ENCODE measurements around the gene ASXL1. TPM values are rescaled to one million over a fixed set of nuclear protein-coding genes. Genes with fewer than 3 reads are reported as not detected.

ASXL1 gene
- polyA plus RNA-seq, 2 of the 4 experiments (the other 2 are of a cell fraction) = 35.7 to 36.0 TPM

GRCh38 chr20:32488066-32488838, 130.1 kb downstream of the ASXL1 start:
- POLR2A ChIA-PET = no interaction called here
- FAIRE-seq (no peak), DNase-seq (ENCODE audit: low read depth in 1 of 2, low spot score in 1 of 2) (no peak), ATAC-seq (no peak)
- Histone ChIP-seq H3K4me3 (no peak overlapping the region), H3K4me2 (no peak overlapping the region), H3K9me3 (peaks cover 9% of the 10 kb centered on the region; the same call in 2 of the 3 replicates), H3K4me1 (peaks cover 10% of the 10 kb centered on the region), H3K27ac (no peak overlapping the region)
- no peak for TF ChIP-seq RFX5 (IDR thresholded peaks at IDR 0.05)
- no peak for TF ChIP-seq NFE2L2 (conservative IDR thresholded peaks at IDR 0.05; ENCODE audit: low read length)
- no peak for TF ChIP-seq MAZ (IDR thresholded peaks at IDR 0.05; ENCODE audit: borderline replicate concordance, low read depth, low read length)
- no peak for TF ChIP-seq POLR2AphosphoS2 (conservative IDR thresholded peaks at IDR 0.05; ENCODE audit: low read length)
- TF ChIP-seq CHD2 (IDR thresholded peaks at IDR 0.05; ENCODE audit: low read length, partially characterized antibody) = no peak
- TF ChIP-seq CBX2 (IDR thresholded peaks at IDR 0.05; ENCODE audit: borderline replicate concordance, low read depth) = no peak
- TF ChIP-seq ATOH8 (CRISPR knock-in tag; IDR thresholded peaks at IDR 0.05; ENCODE audit: low read depth) = no peak
- no peak for TF ChIP-seq HOXB13 (CRISPR knock-in tag; IDR thresholded peaks at IDR 0.05; ENCODE audit: low read depth)
- no peak for TF ChIP-seq HDAC2 (IDR thresholded peaks at IDR 0.05)
- no peak for TF ChIP-seq RCOR1 (IDR thresholded peaks at IDR 0.05; ENCODE audit: low read depth, low read length)
- TF ChIP-seq RARB (CRISPR knock-in tag; IDR thresholded peaks at IDR 0.05) = no peak
- no peak for TF ChIP-seq ZFP36 (IDR thresholded peaks at IDR 0.05; ENCODE audit: borderline replicate concordance, partially characterized antibody)
- no peak for TF ChIP-seq JUN (IDR thresholded peaks at IDR 0.05)
- no peak for TF ChIP-seq PHF8 (IDR thresholded peaks at IDR 0.05; ENCODE audit: borderline replicate concordance, low read depth)
- TF ChIP-seq BHLHE40 (IDR thresholded peaks at IDR 0.05; ENCODE audit: low read depth, low read length) = no peak
- TF ChIP-seq ZSCAN20 (CRISPR knock-in tag; IDR thresholded peaks at IDR 0.05) = no peak
- no peak for TF ChIP-seq POLR2A (IDR thresholded peaks at IDR 0.05; ENCODE audit: low read length)
- no peak for TF ChIP-seq BCL3 (IDR thresholded peaks at IDR 0.05)
- no peak for TF ChIP-seq MYC (IDR thresholded peaks at IDR 0.05; ENCODE audit: borderline replicate concordance, low read length)
- no peak for TF ChIP-seq NR3C1 (IDR thresholded peaks at IDR 0.05)
- WGBS (ENCODE audit: missing lambda C conversion rate) = 77% methylated on average over 7 of the region's 7 CpGs
- CTCF ChIA-PET = no interaction called here

Other genes starting within 250 kb of the ASXL1 start
- gene TM9SF4, start 248.6 kb upstream of the ASXL1 start, polyA plus RNA-seq (2011; rRNA removed) = 60.0 and 72.8 TPM in 2 replicates
- 40.3 to 52.3 TPM (median 51.4 TPM) in 3 replicates for gene TM9SF4, start 248.6 kb upstream of the ASXL1 start, polyA plus RNA-seq (2017; fragmentation: RNase III; extraction: RNeasy Plus Mini Kit Qiagen cat#74134 plus additional on column Dnase treatment)
- 6.1 and 12.0 TPM in 2 replicates for gene PLAGL2, start 150.6 kb upstream of the ASXL1 start, polyA plus RNA-seq (2011; rRNA removed)
- gene PLAGL2, start 150.6 kb upstream of the ASXL1 start, polyA plus RNA-seq (2017; fragmentation: RNase III; extraction: RNeasy Plus Mini Kit Qiagen cat#74134 plus additional on column Dnase treatment) = 9.0 to 9.3 TPM (median 9.1 TPM) in 3 replicates
- gene POFUT1, start 150.5 kb upstream of the ASXL1 start, polyA plus RNA-seq (2011; rRNA removed) = 43.9 and 49.4 TPM in 2 replicates
- gene POFUT1, start 150.5 kb upstream of the ASXL1 start, polyA plus RNA-seq (2017; fragmentation: RNase III; extraction: RNeasy Plus Mini Kit Qiagen cat#74134 plus additional on column Dnase treatment) = 29.2 to 30.3 TPM (median 29.6 TPM) in 3 replicates
- 33.7 and 37.6 TPM in 2 replicates for gene KIF3B, start 80.7 kb upstream of the ASXL1 start, polyA plus RNA-seq (2011; rRNA removed)
- gene KIF3B, start 80.7 kb upstream of the ASXL1 start, polyA plus RNA-seq (2017; fragmentation: RNase III; extraction: RNeasy Plus Mini Kit Qiagen cat#74134 plus additional on column Dnase treatment) = 23.0 to 24.5 TPM (median 23.7 TPM) in 3 replicates
- gene NOL4L, start 227.0 kb downstream of the ASXL1 start, polyA plus RNA-seq (2011; rRNA removed) = 9.5 and 10.2 TPM in 2 replicates
- gene NOL4L, start 227.0 kb downstream of the ASXL1 start, polyA plus RNA-seq (2017; fragmentation: RNase III; extraction: RNeasy Plus Mini Kit Qiagen cat#74134 plus additional on column Dnase treatment) = 11.8 to 13.8 TPM (median 11.8 TPM) in 3 replicates